Measurements from ENCODE around the gene GRAMD2B.
A peak's percentile ranks its signal among the peaks of the same experiment; 100 is the strongest.
"Not testable (repeated sequence)": the region's sequence is repeated elsewhere in the genome, so short reads cannot be mapped to it uniquely, and the experiment has no call there.

The GRAMD2B gene

GRCh38 chr5:126410623-126411022 is 12.6 kb upstream of the GRAMD2B start:
- DNase-seq: no peak

GRCh38 chr5:126413856-126414255 is 9.4 kb upstream of the GRAMD2B start:
- no peak for DNase-seq

- DNase-seq: peak in 9 of 56 donors; percentile 2 to 45 (median 9)
These were observed 8.2 kb upstream of the GRAMD2B start for GRCh38 chr5:126414874-126415502.

- no peak for DNase-seq
These were observed 7.4 kb upstream of the GRAMD2B start for GRCh38 chr5:126415789-126416188.

- no peak for DNase-seq
These were observed 6.8 kb upstream of the GRAMD2B start for GRCh38 chr5:126416266-126416925.

- DNase-seq: no peak
These were observed 6.0 kb upstream of the GRAMD2B start for GRCh38 chr5:126417178-126417577.

GRCh38 chr5:126419102-126419501 is 4.1 kb upstream of the GRAMD2B start:
- no peak for DNase-seq

- no peak for DNase-seq
These were observed 5.2 kb downstream of the GRAMD2B start for GRCh38 chr5:126428421-126428820.

- no peak for DNase-seq
These were observed 7.4 kb downstream of the GRAMD2B start for GRCh38 chr5:126430631-126431030.

GRCh38 chr5:126433701-126434100 is 10.5 kb downstream of the GRAMD2B start:
- DNase-seq: no peak

GRCh38 chr5:126435261-126435660 is 12.1 kb downstream of the GRAMD2B start:
- no peak for DNase-seq

- DNase-seq: no peak
These were observed 12.5 kb downstream of the GRAMD2B start for GRCh38 chr5:126435714-126436113.

- no peak for DNase-seq
These were observed 14.5 kb downstream of the GRAMD2B start for GRCh38 chr5:126437721-126438120.

- no peak for DNase-seq
These were observed 15.1 kb downstream of the GRAMD2B start for GRCh38 chr5:126438267-126438666.

GRCh38 chr5:126438868-126439267 is 15.7 kb downstream of the GRAMD2B start:
- no peak for DNase-seq

GRCh38 chr5:126439724-126440123 is 16.5 kb downstream of the GRAMD2B start:
- DNase-seq: not testable (repeated sequence)

GRCh38 chr5:126441230-126441629 is 18.0 kb downstream of the GRAMD2B start:
- no peak for DNase-seq

GRCh38 chr5:126443374-126443851 is 20.2 kb downstream of the GRAMD2B start:
- DNase-seq: peak in 21 of 56 donors; percentile 7 to 55 (median 28)

GRCh38 chr5:126444137-126444536 is 20.9 kb downstream of the GRAMD2B start:
- no peak for DNase-seq

GRCh38 chr5:126445502-126446174 is 22.4 kb downstream of the GRAMD2B start:
- DNase-seq: no peak

GRCh38 chr5:126446498-126447224 is 23.5 kb downstream of the GRAMD2B start:
- DNase-seq: no peak

- DNase-seq: no peak
These were observed 25.5 kb downstream of the GRAMD2B start for GRCh38 chr5:126448720-126449119.
